Chondrocyte (in vitro differentiated cells): Measurements from ENCODE around the gene C1RL. TPM values are rescaled to one million over a fixed set of nuclear protein-coding genes. Genes with fewer than 3 reads are reported as not detected.

Source experiments
- DNase-seq: peaks from one replicate; pipeline ENCODE4 v3.0.0; 2021; ENCODE audit warnings: mixed read lengths, low spot score
- H3K27ac Mint-ChIP-seq: one replicate; pipeline ENCODE4 v1.8.0; 2021; ENCODE audit warnings: mild to moderate bottlenecking, moderate library complexity, mixed read lengths; ENCODE audit not compliant: unreplicated experiment
- H3K27me3 Mint-ChIP-seq: 2 replicates; pipeline ENCODE4 v1.8.0; 2021; ENCODE audit warnings: low read depth, mixed read lengths
- H3K36me3 Mint-ChIP-seq: 2 replicates; pipeline ENCODE4 v1.8.0; 2021; ENCODE audit warnings: low read depth, mixed read lengths
- H3K4me1 Mint-ChIP-seq: 2 replicates; pipeline ENCODE4 v1.8.0; 2021; ENCODE audit warnings: low read depth, mild to moderate bottlenecking, mixed read lengths
- H3K4me3 Mint-ChIP-seq: one replicate; pipeline ENCODE4 v1.8.0; 2021; ENCODE audit warnings: mild to moderate bottlenecking, moderate library complexity, mixed read lengths; ENCODE audit not compliant: unreplicated experiment
- H3K9me3 Mint-ChIP-seq: 2 replicates; pipeline ENCODE4 v1.8.0; 2021; ENCODE audit warnings: low read depth, mixed read lengths
- CTCF ChIP-seq: fragments of 200-600 bp; sonication (generic); IDR thresholded peaks from 2 replicates; pipeline ENCODE4 v1.5.0; 2021; ENCODE audit warnings: antibody characterized with exemption, mild to moderate bottlenecking, moderate library complexity
- total RNA-seq: library from RNA; stranded (reverse); gene quantifications from 3 replicates; pipeline ENCODE4 v1.2.1, GENCODE V29; 2021

C1RL gene
- total RNA-seq, 1 donor from 2014 or later: 21.0 TPM

GRCh38 chr12:7072554-7072953 is 36.5 kb downstream of the C1RL start:
- H3K36me3 Mint-ChIP-seq: no peaks in the 10 kb centered on the region
- H3K4me3 Mint-ChIP-seq: no peak overlapping the region
- no peak for TF ChIP-seq CTCF
- no peak for DNase-seq
- no peaks in the 10 kb centered on the region for H3K27me3 Mint-ChIP-seq
- H3K27ac Mint-ChIP-seq: no peak overlapping the region
- no peaks in the 10 kb centered on the region for H3K9me3 Mint-ChIP-seq
- peaks cover 15% of the 10 kb centered on the region for H3K4me1 Mint-ChIP-seq

- H3K27me3 Mint-ChIP-seq: no peaks in the 10 kb centered on the region
- H3K4me3 Mint-ChIP-seq: no peak overlapping the region
- TF ChIP-seq CTCF: no peak
Measured at GRCh38 chr12:7072035-7072434, 37.0 kb downstream of the C1RL start.

GRCh38 chr12:7069386-7069785 is 39.6 kb downstream of the C1RL start:
- TF ChIP-seq CTCF: no peak
- peaks cover 15% of the 10 kb centered on the region for H3K4me1 Mint-ChIP-seq
- H3K4me3 Mint-ChIP-seq: no peak overlapping the region
- H3K36me3 Mint-ChIP-seq: no peaks in the 10 kb centered on the region
- DNase-seq: no peak
- no peaks in the 10 kb centered on the region for H3K27me3 Mint-ChIP-seq
- no peak overlapping the region for H3K27ac Mint-ChIP-seq
- no peaks in the 10 kb centered on the region for H3K9me3 Mint-ChIP-seq

More at GRCh38 chr12:7072035-7072434, 37.0 kb downstream of the C1RL start:
- Mint-ChIP-seq H3K4me1 (peaks cover 15% of the 10 kb centered on the region), H3K36me3 (no peaks in the 10 kb centered on the region), H3K9me3 (no peaks in the 10 kb centered on the region), H3K27ac (no peak overlapping the region)
- no peak for DNase-seq

GRCh38 chr12:7068994-7069346 is 40.0 kb downstream of the C1RL start:
- Mint-ChIP-seq H3K4me3 (no peak overlapping the region), H3K4me1 (peaks cover 15% of the 10 kb centered on the region), H3K27ac (peak overlapping the region; percentile 50)

GRCh38 chr12:7068240-7068993 is 40.6 kb downstream of the C1RL start:
- no peak for TF ChIP-seq CTCF
- H3K36me3 Mint-ChIP-seq: no peaks in the 10 kb centered on the region
- peak overlapping the region; percentile 86 for H3K27ac Mint-ChIP-seq
- no peaks in the 10 kb centered on the region for H3K27me3 Mint-ChIP-seq
- no peaks in the 10 kb centered on the region for H3K9me3 Mint-ChIP-seq
- H3K4me1 Mint-ChIP-seq: peaks cover 15% of the 10 kb centered on the region
- H3K4me3 Mint-ChIP-seq: no peak overlapping the region
- DNase-seq: no peak

More at GRCh38 chr12:7068994-7069346, 40.0 kb downstream of the C1RL start:
- Mint-ChIP-seq H3K27me3 (no peaks in the 10 kb centered on the region), H3K9me3 (no peaks in the 10 kb centered on the region), H3K36me3 (no peaks in the 10 kb centered on the region)
- DNase-seq: no peak
- no peak for TF ChIP-seq CTCF
